A375 (cell line): ENCODE results near the gene ANKDD1A. TPM values are rescaled to one million over a fixed set of nuclear protein-coding genes. Genes with fewer than 3 reads are reported as not detected.

ENCODE experiments used
- total RNA-seq: library from RNA; depleted of rRNA; stranded (reverse); fragments of >200 nt; shearing (Covaris generic); gene quantifications from 2 replicates; pipeline ENCODE4 v1.2.3, GENCODE V29; 2014; rRNA removed

The ANKDD1A gene
- 1.8 and 2.2 TPM in 2 replicates for total RNA-seq

DNA sequence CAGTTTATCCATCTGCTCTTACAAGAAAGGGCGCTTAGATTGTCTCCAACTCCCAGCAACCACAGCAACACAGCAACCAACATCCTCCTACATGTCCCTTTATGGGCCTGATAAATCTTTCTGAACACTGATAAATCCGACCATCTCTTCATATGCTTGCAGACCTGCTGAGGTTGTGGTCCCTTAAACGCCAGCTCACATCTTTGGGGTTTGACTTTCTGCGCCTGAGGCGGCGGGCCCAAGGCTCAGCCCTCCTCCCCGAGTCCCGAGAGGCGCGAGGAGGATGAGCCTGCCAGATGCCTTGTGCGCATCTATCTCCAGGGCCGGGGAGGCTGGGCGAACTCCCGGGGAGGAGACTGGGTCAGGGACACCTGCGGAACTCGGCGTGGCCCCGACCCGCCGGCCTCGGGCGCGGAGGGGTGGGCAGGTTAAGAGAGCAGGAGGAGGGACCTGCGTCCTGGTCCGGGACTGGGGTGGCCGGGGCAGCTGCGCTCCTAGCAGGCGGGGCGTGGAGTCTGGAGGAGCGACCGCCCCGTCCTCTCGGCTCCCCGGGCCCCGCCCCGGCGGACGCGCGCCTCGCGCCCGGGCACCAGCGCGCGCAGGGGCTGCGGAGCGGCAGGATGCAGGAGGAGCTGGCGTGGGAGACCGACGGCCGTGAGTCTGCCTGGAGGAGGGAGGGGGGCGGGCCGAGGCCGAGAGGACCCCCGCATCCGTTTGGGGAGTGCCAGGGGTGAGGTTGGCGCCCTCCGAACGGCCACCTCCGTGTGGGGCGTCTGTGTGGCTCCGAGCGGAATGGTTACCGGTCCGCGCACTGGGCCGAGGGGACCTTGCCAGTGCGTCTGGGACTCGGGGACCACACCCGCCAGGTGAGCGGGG is at the start of gene ANKDD1A:
Gene ANKDD1A (plus strand): TSS at position 592 of the 876 bp plus-strand sequence. CDS start 29 bp downstream, at position 621.

DNA sequence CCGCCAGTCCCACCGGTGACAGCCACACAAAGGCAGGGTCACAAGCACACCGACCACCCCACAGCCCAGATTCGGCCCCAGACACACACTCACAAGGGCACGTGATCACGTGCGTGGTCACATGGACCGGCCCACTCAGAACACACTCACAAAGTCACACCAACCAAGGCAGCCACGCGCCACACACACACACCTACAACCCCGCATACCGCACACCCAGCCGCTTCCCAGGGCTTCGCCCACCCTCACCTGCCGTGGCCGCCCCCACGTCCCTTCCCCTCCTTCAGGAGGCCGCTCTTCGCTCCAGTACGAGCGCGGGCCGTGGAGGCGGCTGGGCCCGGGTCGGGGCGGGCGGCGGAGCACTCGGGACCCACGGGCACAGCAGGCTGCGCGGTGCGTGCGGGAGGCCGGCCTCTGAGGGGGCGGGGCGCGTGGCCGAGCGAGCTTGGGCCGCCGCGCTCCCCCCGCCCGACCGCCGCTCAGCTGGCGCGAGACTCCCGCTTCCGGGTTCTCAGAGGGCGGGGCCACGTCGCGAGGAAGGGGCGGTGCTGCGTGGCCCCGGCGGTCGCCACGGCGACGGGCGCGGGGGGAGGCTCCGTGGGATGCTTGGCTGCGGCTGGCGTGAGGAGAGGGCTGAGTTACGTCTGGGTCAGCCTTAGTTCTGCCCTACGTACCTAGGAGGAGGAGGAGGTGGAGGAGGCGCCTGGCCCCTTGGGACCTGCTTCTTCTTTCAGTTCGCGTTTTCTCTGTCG is 77.9 kb downstream of the ANKDD1A start, which contains the start of gene SPG21:
Gene SPG21 (minus strand): TSS at position 499 of the 752 bp plus-strand sequence. CDS start 6,345 bp downstream, outside the sequence.

Other genes starting within 250 kb of the ANKDD1A start
- gene RBPMS2, start 136.3 kb upstream of the ANKDD1A start, total RNA-seq = 0.16 and 0.34 TPM in 2 replicates
- 30.2 and 35.5 TPM in 2 replicates for gene PIF1, start 86.3 kb upstream of the ANKDD1A start, total RNA-seq
- 14.5 and 14.6 TPM in 2 replicates for gene PLEKHO2, start 70.0 kb upstream of the ANKDD1A start, total RNA-seq
- gene SPG21, start 78.0 kb downstream of the ANKDD1A start, total RNA-seq = 44.2 and 48.8 TPM in 2 replicates
- 21.9 and 77.4 TPM in 2 replicates for gene MTFMT, start 117.7 kb downstream of the ANKDD1A start, total RNA-seq
- gene SLC51B, start 133.5 kb downstream of the ANKDD1A start, total RNA-seq = not detected in 2 replicates
- gene RASL12, start 156.1 kb downstream of the ANKDD1A start, total RNA-seq = 0.29 and 0.60 TPM in 2 replicates
- gene KBTBD13, start 164.8 kb downstream of the ANKDD1A start, total RNA-seq = not detected in 2 replicates
- 0.93 and 0.98 TPM in 2 replicates for gene UBAP1L, start 203.3 kb downstream of the ANKDD1A start, total RNA-seq
- 22.2 and 25.5 TPM in 2 replicates for gene PDCD7, start 221.9 kb downstream of the ANKDD1A start, total RNA-seq